ENCODE measurements around the gene LYZL2.

The LYZL2 gene

GRCh38 chr10:30589441-30589840 lies 40.1 kb downstream of the LYZL2 start:
- no peak for DNase-seq

DNA sequence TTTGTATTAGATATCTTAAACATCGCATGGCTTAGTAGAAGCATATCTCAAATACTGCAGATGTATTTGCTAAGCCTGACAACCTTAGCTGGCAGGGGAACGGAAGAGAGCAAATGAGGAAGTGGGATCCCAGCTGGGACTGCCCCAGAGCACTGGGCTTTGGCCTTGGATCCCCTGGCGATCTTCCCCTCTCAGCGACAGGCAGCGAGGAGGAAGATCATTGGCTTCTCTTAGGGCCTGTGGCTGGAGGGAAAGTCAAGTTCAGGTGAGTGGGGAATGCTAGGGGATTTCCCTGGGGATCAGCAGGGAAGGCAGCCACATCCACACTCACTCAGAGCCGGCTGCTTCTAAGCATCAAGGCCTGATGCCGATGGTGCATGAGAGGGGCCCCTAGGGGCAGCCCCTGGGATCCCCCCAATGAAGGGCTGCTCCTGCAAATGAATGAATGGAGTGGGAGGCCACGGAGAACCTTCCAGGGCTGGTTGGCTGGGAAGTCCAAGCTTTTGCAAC lies 42.0 kb downstream of the LYZL2 start:
- no peak for DNase-seq

DNA sequence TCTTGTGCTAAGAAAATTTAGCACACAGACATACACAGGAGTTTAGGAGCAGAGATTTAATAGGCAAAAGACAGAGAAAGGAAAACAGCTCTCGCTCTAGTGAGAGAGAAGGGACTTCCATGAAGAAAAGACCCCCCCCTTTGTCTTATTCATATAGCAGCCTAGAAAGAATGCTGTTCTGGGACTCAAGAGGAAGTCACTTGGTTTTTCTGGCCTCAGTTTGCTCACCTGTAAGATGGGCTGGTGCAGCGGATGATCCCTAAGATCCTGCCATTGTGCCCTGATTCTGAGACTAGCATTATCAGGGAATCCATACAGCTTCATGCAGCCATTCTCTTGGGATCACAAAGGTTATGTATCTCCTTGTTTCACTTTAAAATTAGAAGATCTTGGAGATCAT lies 42.7 kb downstream of the LYZL2 start:
- DNase-seq, result no peak

- DNase-seq, result no peak
These were observed 45.7 kb downstream of the LYZL2 start for GRCh38 chr10:30583778-30584415.

- DNase-seq, result peak; percentile 5
These were observed 47.7 kb downstream of the LYZL2 start for GRCh38 chr10:30581779-30582380.

DNA sequence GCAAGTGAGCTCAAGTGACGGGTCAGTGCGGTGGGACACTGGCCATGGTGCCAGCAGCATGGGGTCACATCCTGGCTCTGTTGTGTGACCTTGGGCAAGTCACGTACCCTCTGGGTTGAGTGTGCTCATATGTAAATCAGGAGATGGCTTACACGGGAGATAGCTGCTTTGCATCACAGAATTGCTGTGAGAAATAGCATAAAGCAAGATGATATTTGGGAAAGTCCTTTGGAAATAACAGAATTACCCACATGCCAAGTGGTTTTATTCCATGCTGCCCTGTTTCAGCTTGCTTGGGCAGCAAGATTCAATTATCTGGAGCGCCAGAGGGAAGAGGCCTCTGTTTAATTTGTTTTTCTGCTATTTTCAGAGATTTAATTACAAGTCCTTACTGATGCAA lies 48.9 kb downstream of the LYZL2 start:
- DNase-seq, result no peak

DNA sequence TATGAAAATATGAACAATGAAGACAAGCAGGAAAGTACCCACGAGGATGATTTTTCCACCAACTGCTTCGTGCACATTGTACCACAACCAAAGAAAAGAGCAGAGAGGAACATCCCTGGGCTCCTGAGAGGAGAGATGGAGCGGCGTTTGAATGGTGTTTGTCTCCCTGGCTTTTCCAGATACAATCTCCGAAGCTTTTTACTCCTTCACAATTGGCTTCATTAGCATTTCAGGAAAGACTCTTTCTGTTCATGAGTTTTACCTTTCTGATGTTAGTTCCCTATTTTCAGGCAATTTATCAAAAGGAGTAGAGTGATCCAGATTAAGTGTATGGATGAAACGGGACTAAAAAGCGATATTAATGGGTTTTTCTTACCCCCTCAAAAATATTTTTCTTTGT lies 49.3 kb downstream of the LYZL2 start:
- DNase-seq, result no peak

- peak; percentile 2 for DNase-seq
These were observed 50.0 kb downstream of the LYZL2 start for GRCh38 chr10:30579574-30579973.

DNA sequence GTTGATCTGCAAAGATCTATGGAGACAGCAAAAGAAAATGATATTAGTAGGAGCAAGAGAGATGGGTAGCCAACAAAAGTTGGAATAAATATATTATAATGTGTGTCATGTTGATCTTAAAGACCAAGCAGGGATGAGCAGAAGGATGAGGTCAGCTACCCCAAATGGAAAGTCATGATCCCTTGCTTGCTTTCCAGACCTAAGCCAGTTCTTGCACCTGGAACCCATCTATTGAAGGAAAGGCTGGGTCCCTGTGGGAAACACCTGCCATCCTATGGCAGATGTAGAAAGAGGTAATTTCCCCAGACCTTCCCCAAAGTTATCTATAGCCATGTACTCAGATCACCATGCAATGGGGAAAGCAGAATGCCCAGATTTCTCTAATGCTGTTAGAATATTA lies 52.5 kb downstream of the LYZL2 start:
- DNase-seq, result no peak

DNA sequence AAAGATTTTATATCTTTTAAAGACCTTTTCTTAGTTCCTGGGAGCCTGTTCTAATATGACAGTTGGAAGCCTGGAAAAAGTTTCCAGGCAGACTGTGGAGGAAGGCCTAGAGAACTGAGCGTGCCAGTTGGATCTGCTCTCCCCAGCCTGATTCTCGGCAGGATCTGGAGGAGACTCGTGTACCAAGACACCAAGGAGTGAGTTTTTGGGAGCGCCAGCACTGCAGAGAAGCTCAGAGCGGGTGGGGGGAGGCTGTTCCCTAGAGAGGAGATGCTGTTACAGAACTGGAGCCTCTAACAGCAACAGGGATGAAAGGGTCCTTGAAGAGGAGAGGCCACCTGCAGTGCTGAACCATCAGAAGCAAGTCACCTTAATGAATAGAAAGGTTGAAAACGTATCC lies 52.9 kb downstream of the LYZL2 start:
- no peak for DNase-seq

DNA sequence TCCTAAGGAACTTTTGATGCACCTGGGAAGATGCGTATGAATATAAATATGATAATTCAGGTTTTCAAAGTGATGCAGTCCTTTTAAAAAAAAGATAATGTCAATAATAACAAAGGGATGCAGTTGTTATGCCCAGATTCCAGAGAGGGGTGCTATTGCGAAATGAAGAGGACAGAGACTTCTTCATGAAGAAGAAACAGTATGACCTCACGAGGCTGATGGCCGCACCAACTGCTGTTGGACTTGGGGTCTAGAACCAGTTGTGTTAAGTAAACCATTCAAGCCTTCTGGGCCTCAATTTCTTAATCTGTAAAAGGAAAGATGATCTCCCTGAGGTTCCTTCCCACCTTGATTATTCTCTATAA lies 55.1 kb downstream of the LYZL2 start:
- DNase-seq, result no peak

- DNase-seq, result no peak
These were observed 55.7 kb downstream of the LYZL2 start for GRCh38 chr10:30573721-30574431.

GRCh38 chr10:30565449-30565848 lies 64.1 kb downstream of the LYZL2 start:
- DNase-seq, result no peak

- no peak for DNase-seq
These were observed 66.8 kb downstream of the LYZL2 start for GRCh38 chr10:30562787-30563186.

All from NCI-H2227 treated with DMSO at 0.1 percent for 48 hours (cell line).